H1 (cell line): Measurements from ENCODE around the gene SHISA6. TPM values are rescaled to one million over a fixed set of nuclear protein-coding genes. Genes with fewer than 3 reads are reported as not detected.

Experiments
- CTCF ChIA-PET: fragments of 300-600 bp; sonication (Branson Sonifier 250); formaldehyde crosslinking; loops from one replicate; lab custom pipeline; 2021; ENCODE audit not compliant: partially characterized antibody; lab: Charles Lee
- POLR2A ChIA-PET: fragments of 300-600 bp; sonication (Branson Sonifier 250); formaldehyde crosslinking; loops from one replicate; lab custom pipeline; 2021; ENCODE audit warnings: inconsistent platforms; ENCODE audit not compliant: partially characterized antibody; lab: Charles Lee
- DNase-seq, 2 experiments: peaks; one replicate each; pipeline versions ENCODE4 v3.0.0 to v3.0.0-alpha.2; 2010 to 2022; ENCODE audit warnings: low spot score in 2 of 2, low read depth in 1 of 2, mixed read lengths in 1 of 2
- FAIRE-seq: peaks from 2 replicates; lab custom pipeline; 2011; peaks lifted over from hg19 to GRCh38; lab: Jason Lieb, UNC
- H2AFZ ChIP-seq: 2 replicates; pipeline ENCODE4 v1.8.1; 2012; ENCODE audit warnings: low read length, inconsistent platforms
- H2AK5ac ChIP-seq: 2 replicates; pipeline ENCODE4 v1.6.1; 2013; ENCODE audit warnings: low read depth, low read length
- H2BK120ac ChIP-seq: replicated peaks from 2 replicates; pipeline ENCODE3; 2013; ENCODE audit warnings: low read depth, low read length, inconsistent platforms
- H2BK12ac ChIP-seq: 2 replicates; pipeline ENCODE4 v1.6.1; 2013; ENCODE audit warnings: low read depth, low read length
- H2BK15ac ChIP-seq: 2 replicates; pipeline ENCODE4 v1.6.1; 2013; ENCODE audit warnings: low read length
- H2BK20ac ChIP-seq: 2 replicates; pipeline ENCODE4 v1.6.1; 2013; ENCODE audit warnings: low read length
- H2BK5ac ChIP-seq: 2 replicates; pipeline ENCODE4 v1.6.1; 2013; ENCODE audit warnings: low read depth, low read length
- H3K14ac ChIP-seq: 2 replicates; pipeline ENCODE4 v1.6.1; 2013; ENCODE audit warnings: inconsistent platforms; ENCODE audit not compliant: insufficient read length
- H3K18ac ChIP-seq: 2 replicates; pipeline ENCODE4 v1.6.1; 2013; ENCODE audit warnings: low read length; ENCODE audit errors: extremely low read depth
- H3K23ac ChIP-seq: 2 replicates; pipeline ENCODE4 v1.6.1; 2013; ENCODE audit warnings: inconsistent platforms; ENCODE audit not compliant: insufficient read length
- H3K23me2 ChIP-seq: 2 replicates; pipeline ENCODE4 v1.6.1; 2013; ENCODE audit warnings: low read depth, low read length
- H3K27ac ChIP-seq: 2 replicates; pipeline ENCODE4 v1.6.1; 2011; ENCODE audit warnings: low read depth, low read length, inconsistent platforms
- H3K27me3 ChIP-seq, 4 experiments: replicated peaks in 1 of 4; 1 replicate in 1 of 4; 2 replicates in 3 of 4; pipeline versions ENCODE4 v1.6.1 to v1.8.1; 2011 to 2013; ENCODE audit warnings: low read length in 3 of 4, mild to moderate bottlenecking in 3 of 4, inconsistent platforms in 2 of 4, mixed read lengths in 2 of 4, moderate library complexity in 1 of 4; ENCODE audit not compliant: control insufficient read depth in 3 of 4, insufficient read depth in 3 of 4; ENCODE audit errors: extremely low read depth in 1 of 4
- H3K36me3 ChIP-seq, 4 experiments: 2 replicates each; pipeline versions ENCODE4 v1.6.1 to v1.8.1; 2011 to 2013; ENCODE audit warnings: mild to moderate bottlenecking in 4 of 4, low read length in 3 of 4, moderate library complexity in 2 of 4, control low read depth in 1 of 4, inconsistent platforms in 1 of 4; ENCODE audit not compliant: insufficient read depth in 4 of 4, control insufficient read depth in 2 of 4
- H3K4ac ChIP-seq: replicated peaks from 2 replicates; pipeline ENCODE3; 2013; ENCODE audit warnings: low read length, low read depth, mixed read lengths, inconsistent platforms; ENCODE audit not compliant: insufficient read length
- H3K4me1 ChIP-seq, 4 experiments: replicated peaks in 1 of 4; 1 replicate in 1 of 4; 2 replicates in 3 of 4; pipeline versions ENCODE4 v1.6.1 to v1.8.1; 2011 to 2013; ENCODE audit warnings: low read length in 3 of 4, inconsistent platforms in 2 of 4, mixed read lengths in 1 of 4; ENCODE audit not compliant: insufficient read depth in 4 of 4, control insufficient read depth in 3 of 4
- H3K4me2 ChIP-seq, 2 experiments: 2 replicates each; pipeline versions ENCODE4 v1.6.1 to v1.8.1; 2011 to 2013; ENCODE audit warnings: low read depth in 2 of 2, low read length in 2 of 2, control low read depth in 1 of 2, inconsistent platforms in 1 of 2, mild to moderate bottlenecking in 1 of 2; ENCODE audit not compliant: insufficient read depth in 1 of 2
- H3K4me3 ChIP-seq, 4 experiments: fragments of 200-600, 300-600 bp in 1 of 4; sonication (generic), shearing (Covaris generic), sonication (Bioruptor Twin) in 1 of 4; 2 replicates each; pipeline versions ENCODE4 v1.5.1 to v1.8.1; 2011 to 2016; ENCODE audit warnings: low read length in 4 of 4, low read depth in 3 of 4, control low read depth in 2 of 4, inconsistent platforms in 2 of 4, mild to moderate bottlenecking in 2 of 4, mixed read lengths in 1 of 4, moderate library complexity in 1 of 4; ENCODE audit not compliant: insufficient read depth in 2 of 4; ENCODE audit errors: extremely low read depth in 1 of 4
- H3K56ac ChIP-seq: replicated peaks from 2 replicates; pipeline ENCODE3; 2013; ENCODE audit warnings: low read depth, mild to moderate bottlenecking, mixed read lengths, low read length, inconsistent platforms; ENCODE audit not compliant: insufficient read length
- H3K79me1 ChIP-seq: 2 replicates; pipeline ENCODE4 v1.6.1; 2013; ENCODE audit warnings: low read depth, low read length, control low read depth
- H3K79me2 ChIP-seq, 2 experiments: 2 replicates each; pipeline versions ENCODE4 v1.6.1 to v1.8.1; 2012 to 2013; ENCODE audit warnings: low read length in 2 of 2, mild to moderate bottlenecking in 2 of 2, inconsistent platforms in 1 of 2; ENCODE audit not compliant: insufficient read depth in 2 of 2, control insufficient read depth in 1 of 2
- H3K9ac ChIP-seq, 4 experiments: replicated peaks in 1 of 4; 1 replicate in 1 of 4; 2 replicates in 3 of 4; pipeline versions ENCODE4 v1.6.1 to v1.8.1; 2011 to 2013; ENCODE audit warnings: low read depth in 3 of 4, low read length in 3 of 4, control low read depth in 2 of 4, mild to moderate bottlenecking in 2 of 4, moderate library complexity in 2 of 4, inconsistent platforms in 1 of 4; ENCODE audit errors: extremely low read depth in 1 of 4
- H3K9me3 ChIP-seq, 2 experiments: 2 replicates each; pipeline versions ENCODE4 v1.6.1 to v1.8.1; 2012 to 2013; ENCODE audit warnings: mild to moderate bottlenecking in 2 of 2, moderate library complexity in 2 of 2, control low read depth in 1 of 2, inconsistent platforms in 1 of 2, low read depth in 1 of 2, low read length in 1 of 2, mixed read lengths in 1 of 2; ENCODE audit not compliant: insufficient read depth in 2 of 2
- H4K20me1 ChIP-seq, 2 experiments: replicated peaks in 1 of 2; 2 replicates each; pipeline versions ENCODE3 to v1.8.1; 2011 to 2013; ENCODE audit warnings: inconsistent platforms in 2 of 2, low read length in 2 of 2, mild to moderate bottlenecking in 1 of 2; ENCODE audit not compliant: insufficient read depth in 2 of 2, control insufficient read depth in 1 of 2
- H4K5ac ChIP-seq: 2 replicates; pipeline ENCODE4 v1.6.1; 2013; ENCODE audit warnings: low read length, low read depth, mixed read lengths, inconsistent platforms; ENCODE audit not compliant: insufficient read length
- H4K8ac ChIP-seq: 2 replicates; pipeline ENCODE4 v1.8.0; 2013; ENCODE audit warnings: mild to moderate bottlenecking, moderate library complexity, low read length, inconsistent platforms; ENCODE audit not compliant: insufficient read depth; ENCODE audit errors: extremely low read depth
- H4K91ac ChIP-seq: replicated peaks from 2 replicates; pipeline ENCODE3; 2013; ENCODE audit warnings: low read length, mixed read lengths, inconsistent platforms; ENCODE audit not compliant: insufficient read length
- CBX5 ChIP-seq: fragments of 300-800, 300-1000 bp; sonication (generic); IDR thresholded peaks from 2 replicates; pipeline ENCODE4 v1.7.1; 2016; ENCODE audit warnings: antibody characterized with exemption, low read length, low read depth
- EZH2 ChIP-seq: fragments of 200-600 bp; sonication (generic); IDR thresholded peaks from 2 replicates; pipeline ENCODE4 v1.7.1; 2012; ENCODE audit warnings: low read depth, mild to moderate bottlenecking, moderate library complexity, low read length, inconsistent platforms; ENCODE audit not compliant: severe bottlenecking
- POU5F1 ChIP-seq: IDR thresholded peaks from 2 replicates; pipeline ENCODE4 v1.6.1; 2011; ENCODE audit warnings: low read depth, mild to moderate bottlenecking, low read length, moderate library complexity
- SIX5 ChIP-seq: IDR thresholded peaks from 2 replicates; pipeline ENCODE4 v1.6.1; 2011; ENCODE audit warnings: mild to moderate bottlenecking, low read depth, low read length
- WGBS, 2 experiments: shearing (Covaris generic) in 1 of 2; methylation state at CpG; one replicate each; pipeline versions ENCODE4 v1.1.6 to v1.1.7; 2013 to 2015; ENCODE audit warnings: low lambda C conversion rate in 2 of 2, mixed read lengths in 2 of 2, inconsistent platforms in 1 of 2, low coverage in 1 of 2, missing lambda C conversion rate in 1 of 2; ENCODE audit not compliant: insufficient replicate concordance in 2 of 2, insufficient coverage in 1 of 2, insufficient read length in 1 of 2; ENCODE audit errors: extremely low coverage in 1 of 2, missing lambda C conversion rate in 1 of 2; 5-methylcytosine and 5-hydroxymethylcytosine counted together
- polyA plus RNA-seq, 7 experiments: library from polyadenylated mRNA; depleted of rRNA in 3 of 7; stranded (reverse) in 5 of 7; unstranded in 2 of 7; fragments of >200 nt in 5 of 7; fragments of 200-250 nt in 2 of 7; gene quantifications; 1 replicate in 5 of 7; 2 replicates in 1 of 7; 4 replicates in 1 of 7; pipeline versions ENCODE4 v1.2.1 to v1.2.3, GENCODE V29; 2011 to 2013; ENCODE audit warnings: missing spikeins in 2 of 7, mixed read lengths in 2 of 7
- total RNA-seq: library from RNA; stranded (reverse); fragmentation: NEBNext Ultra II Directional; extraction: Animal tissue kit (Norgen Biotek cat#: 25700); gene quantifications from 2 replicates; pipeline ENCODE4 v1.2.1, GENCODE V29; 2021

The SHISA6 gene
- total and polyA plus RNA-seq, 2 of the 8 experiments (the other 6 are each of a cell fraction or from before 2014, with no cell fraction given) = 2.9 to 4.8 TPM

- Histone ChIP-seq H3K79me1 (no peaks in the 10 kb centered on the region), H3K27ac (no peak overlapping the region), H3K36me3 (no peaks in the 10 kb centered on the region), H2BK12ac (no peak overlapping the region), H3K23me2 (peaks cover 3% of the 10 kb centered on the region; the same call in 1 of the 2 replicates), H2BK5ac (no peak overlapping the region), H4K8ac (no peak overlapping the region; the same call in 1 of the 2 replicates), H4K20me1 (peaks cover 0 to 1% of the 10 kb centered on the region in 2 experiments), H3K9ac (no peak overlapping the region), H3K27me3 (no peaks in the 10 kb centered on the region), H2BK20ac (no peak overlapping the region), H2BK15ac (no peak overlapping the region), H3K56ac (no peak overlapping the region), H4K91ac (no peak overlapping the region), H2AFZ (no peak overlapping the region), H3K4me3 (no peak overlapping the region), H3K23ac (no peak overlapping the region), H2AK5ac (no peak overlapping the region), H3K14ac (no peak overlapping the region), H4K5ac (no peak overlapping the region), H3K79me2 (no peaks in the 10 kb centered on the region), H3K4ac (no peak overlapping the region), H3K9me3 (no peaks in the 10 kb centered on the region), H3K4me1 (no peaks in the 10 kb centered on the region), H3K18ac (no peak overlapping the region), H2BK120ac (no peak overlapping the region), H3K4me2 (no peak overlapping the region)
- POLR2A ChIA-PET = interaction anchor here (0.6 to 1.0 kb wide), 2 partner anchors 19 to 465 kb away, joined by 3 read pairs; no protein-coding TSS in a partner anchor
- CTCF ChIA-PET = interaction anchor here (0.9 to 4.2 kb wide), 10 partner anchors 9 to 663 kb away, joined by 3 to 26 read pairs (median 5); no protein-coding TSS in a partner anchor
- WGBS, 2 experiments = 98% methylated on average over 8 of the region's 8 CpGs; no CpG with 5 or more reads in 1 of the 2 experiments
- DNase-seq = no peak
- no peak for FAIRE-seq
- no peak for TF ChIP-seq POU5F1
- no peak for TF ChIP-seq SIX5
- TF ChIP-seq CBX5 = no peak
- TF ChIP-seq EZH2 = no peak
Measured at GRCh38 chr17:11272191-11272590, 31.2 kb downstream of the SHISA6 start.
